HG03469 (cell line): Measurements from ENCODE around the gene LIG1.

Experiments used
- ATAC-seq: cut with Tn5 transposase; IDR thresholded peaks from one replicate; pipeline ENCODE4 v1.9.1; 2021; ENCODE audit warnings: mild to moderate bottlenecking, moderate library complexity, moderate number of reproducible peaks; ENCODE audit not compliant: unreplicated experiment

Gene LIG1

GRCh38 chr19:48183356-48183755, 13.2 kb upstream of the LIG1 start:
- no peak for ATAC-seq

- no peak for ATAC-seq
Measured at GRCh38 chr19:48182434-48182833, 12.3 kb upstream of the LIG1 start.

- ATAC-seq: no peak
Measured at GRCh38 chr19:48181505-48181904, 11.4 kb upstream of the LIG1 start.

GRCh38 chr19:48176226-48176625, 6.1 kb upstream of the LIG1 start:
- ATAC-seq: no peak

- no peak for ATAC-seq
Measured at GRCh38 chr19:48175578-48175977, 5.4 kb upstream of the LIG1 start.

- ATAC-seq: no peak
Measured at GRCh38 chr19:48174445-48175030, 4.4 kb upstream of the LIG1 start.

GRCh38 chr19:48171710-48172109, 1.6 kb upstream of the LIG1 start:
- ATAC-seq: no peak

- ATAC-seq: no peak
Measured at GRCh38 chr19:48170817-48171347, 738 bp upstream of the LIG1 start.

- no peak for ATAC-seq
Measured at GRCh38 chr19:48169578-48169938, 586 bp downstream of the LIG1 start.

- ATAC-seq: no peak
Measured at GRCh38 chr19:48168689-48169088, 1.5 kb downstream of the LIG1 start.

- no peak for ATAC-seq
Measured at GRCh38 chr19:48158210-48158790, 11.8 kb downstream of the LIG1 start.

- ATAC-seq: no peak
Measured at GRCh38 chr19:48154003-48154402, 16.1 kb downstream of the LIG1 start.

GRCh38 chr19:48152551-48152950, 17.6 kb downstream of the LIG1 start:
- ATAC-seq: no peak

- no peak for ATAC-seq
Measured at GRCh38 chr19:48149430-48149829, 20.7 kb downstream of the LIG1 start.

GRCh38 chr19:48148576-48148975, 21.6 kb downstream of the LIG1 start:
- ATAC-seq: no peak

- ATAC-seq: no peak
Measured at GRCh38 chr19:48147597-48148175, 22.5 kb downstream of the LIG1 start.

- ATAC-seq: no peak
Measured at GRCh38 chr19:48139053-48139452, 31.1 kb downstream of the LIG1 start.

GRCh38 chr19:48137411-48137810, 32.7 kb downstream of the LIG1 start:
- ATAC-seq: no peak

- ATAC-seq: no peak
Measured at GRCh38 chr19:48136547-48136946, 33.6 kb downstream of the LIG1 start.

- ATAC-seq: no peak
Measured at GRCh38 chr19:48135411-48135810, 34.7 kb downstream of the LIG1 start.

- no peak for ATAC-seq
Measured at GRCh38 chr19:48133094-48133493, 37.0 kb downstream of the LIG1 start.

- no peak for ATAC-seq
Measured at GRCh38 chr19:48127561-48127960, 42.6 kb downstream of the LIG1 start.
